Peyer's patch (tissue), 4 donors: ENCODE measurements around the gene DNHD1. TPM values are rescaled to one million over a fixed set of nuclear protein-coding genes. Genes with fewer than 3 reads are reported as not detected.

Source experiments
- DNase-seq, 3 donors: peaks; one replicate each; pipeline ENCODE4 v3.0.0-alpha.2; 2017 to 2019
- H3K27ac ChIP-seq, 4 donors: fragments of 200-600 bp; sonication (generic); one replicate each; pipeline ENCODE4 v1.5.1; 2016 to 2019
- H3K27me3 ChIP-seq, 2 donors: fragments of 200-600 bp; sonication (generic); one replicate each; pipeline ENCODE4 v1.5.1; 2019
- H3K36me3 ChIP-seq, 3 donors: fragments of 200-600 bp; sonication (generic); one replicate each; pipeline ENCODE4 v1.5.1; 2016 to 2019
- H3K4me1 ChIP-seq, 4 donors: fragments of 200-600 bp; sonication (generic); one replicate each; pipeline ENCODE4 v1.5.1; 2016 to 2019
- H3K4me3 ChIP-seq, 4 donors: fragments of 200-600 bp; sonication (generic); 1 replicate in 3 of 4; 2 replicates in 1 of 4; pipeline ENCODE4 v1.5.1; 2016 to 2019; ENCODE audit warnings: mild to moderate bottlenecking in 1 of 4
- H3K9me3 ChIP-seq, 4 donors: fragments of 200-600 bp; sonication (generic); one replicate each; pipeline ENCODE4 v1.5.1; 2016 to 2019; ENCODE audit warnings: mild to moderate bottlenecking in 1 of 4
- CTCF ChIP-seq, 6 experiments: fragments of 450-650 bp in 4 of 6; fragments of 200-600 bp in 2 of 6; sonication (generic) in 1 of 6; IDR thresholded peaks; one replicate each; pipeline ENCODE4 v1.5.1; 2017 to 2019; ENCODE audit warnings: antibody characterized with exemption in 6 of 6, mild to moderate bottlenecking in 3 of 6, moderate library complexity in 1 of 6
- POLR2A ChIP-seq, 2 donors: fragments of 450-650 bp; IDR thresholded peaks; one replicate each; pipeline ENCODE4 v1.5.1; 2017; ENCODE audit warnings: antibody characterized with exemption in 2 of 2, mild to moderate bottlenecking in 2 of 2, moderate library complexity in 2 of 2
- total RNA-seq, 4 donors: library from RNA; depleted of rRNA; stranded (reverse); fragments of >200 nt; gene quantifications; one replicate each; pipeline ENCODE4 v1.1.0, GENCODE V29; 2016

Gene DNHD1
- total RNA-seq, 4 donors from 2014 or later: 23.5 to 64.4 (median 52.0) TPM

GRCh38 chr11:6608726-6609501 lies 111.8 kb downstream of the DNHD1 start:
- TF ChIP-seq POLR2A (IDR thresholded peaks at IDR 0.05) (no peak), CTCF (IDR thresholded peaks at IDR 0.05) (no peak)
- peak in 2 of 3 donors; percentile 15 to 41 for DNase-seq
- Histone ChIP-seq H3K27me3 (no peaks in the 10 kb centered on the region), H3K27ac (peak overlapping the region in 3 of 4 donors; percentile 68 to 91 (median 89)), H3K4me3 (no peak overlapping the region), H3K4me1 (peaks cover 0 to 70% (median 18%) of the 10 kb centered on the region in 4 donors), H3K9me3 (no peaks in the 10 kb centered on the region), H3K36me3 (peaks cover 0 to 35% (median 3%) of the 10 kb centered on the region in 3 donors)

GRCh38 chr11:6609502-6610015 lies 112.5 kb downstream of the DNHD1 start:
- Histone ChIP-seq H3K9me3 (no peaks in the 10 kb centered on the region), H3K27ac (peak overlapping the region in 2 of 4 donors; percentile 89 to 91), H3K27me3 (no peaks in the 10 kb centered on the region), H3K4me1 (peaks cover 0 to 70% (median 18%) of the 10 kb centered on the region in 4 donors), H3K36me3 (peaks cover 0 to 36% (median 3%) of the 10 kb centered on the region in 3 donors), H3K4me3 (no peak overlapping the region)
- TF ChIP-seq CTCF (IDR thresholded peaks at IDR 0.05): no peak
- no peak for TF ChIP-seq POLR2A (IDR thresholded peaks at IDR 0.05)
- peak in 1 of 3 donors; percentile 2 for DNase-seq

DNA sequence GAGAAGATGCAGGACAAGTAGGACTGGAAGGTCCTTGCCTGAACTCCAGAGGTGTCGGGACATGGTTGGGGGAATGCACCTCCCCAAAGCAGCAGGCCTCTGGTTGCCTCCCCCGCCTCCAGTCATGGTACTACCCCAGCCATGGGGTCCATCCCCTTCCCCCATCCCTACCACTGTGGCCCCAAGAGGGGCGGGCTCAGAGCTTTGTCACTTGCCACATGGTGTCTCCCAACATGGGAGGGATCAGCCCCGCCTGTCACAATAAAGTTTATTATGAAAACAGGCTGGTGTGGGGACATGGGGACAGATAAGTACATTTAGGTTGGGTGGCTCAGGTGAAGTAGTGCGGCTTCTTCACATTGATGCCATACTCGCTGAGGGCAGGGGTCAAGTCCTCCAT lies 113.5 kb downstream of the DNHD1 start:
- peaks cover 0 to 47% (median 3%) of the 10 kb centered on the region in 3 donors for H3K36me3 ChIP-seq
- no peaks in the 10 kb centered on the region for H3K9me3 ChIP-seq
- peaks cover 0 to 60% (median 16%) of the 10 kb centered on the region in 4 donors for H3K4me1 ChIP-seq
- no peaks in the 10 kb centered on the region for H3K27me3 ChIP-seq
- peak overlapping the region in 1 of 4 donors; percentile 71 for H3K4me3 ChIP-seq
- DNase-seq: peak in 1 of 3 donors; percentile 45
- H3K27ac ChIP-seq: peak overlapping the region in 3 of 4 donors; percentile 93 to 99 (median 94)
- TF ChIP-seq POLR2A (IDR thresholded peaks at IDR 0.05) (no peak), CTCF (IDR thresholded peaks at IDR 0.05) (no peak)

DNA sequence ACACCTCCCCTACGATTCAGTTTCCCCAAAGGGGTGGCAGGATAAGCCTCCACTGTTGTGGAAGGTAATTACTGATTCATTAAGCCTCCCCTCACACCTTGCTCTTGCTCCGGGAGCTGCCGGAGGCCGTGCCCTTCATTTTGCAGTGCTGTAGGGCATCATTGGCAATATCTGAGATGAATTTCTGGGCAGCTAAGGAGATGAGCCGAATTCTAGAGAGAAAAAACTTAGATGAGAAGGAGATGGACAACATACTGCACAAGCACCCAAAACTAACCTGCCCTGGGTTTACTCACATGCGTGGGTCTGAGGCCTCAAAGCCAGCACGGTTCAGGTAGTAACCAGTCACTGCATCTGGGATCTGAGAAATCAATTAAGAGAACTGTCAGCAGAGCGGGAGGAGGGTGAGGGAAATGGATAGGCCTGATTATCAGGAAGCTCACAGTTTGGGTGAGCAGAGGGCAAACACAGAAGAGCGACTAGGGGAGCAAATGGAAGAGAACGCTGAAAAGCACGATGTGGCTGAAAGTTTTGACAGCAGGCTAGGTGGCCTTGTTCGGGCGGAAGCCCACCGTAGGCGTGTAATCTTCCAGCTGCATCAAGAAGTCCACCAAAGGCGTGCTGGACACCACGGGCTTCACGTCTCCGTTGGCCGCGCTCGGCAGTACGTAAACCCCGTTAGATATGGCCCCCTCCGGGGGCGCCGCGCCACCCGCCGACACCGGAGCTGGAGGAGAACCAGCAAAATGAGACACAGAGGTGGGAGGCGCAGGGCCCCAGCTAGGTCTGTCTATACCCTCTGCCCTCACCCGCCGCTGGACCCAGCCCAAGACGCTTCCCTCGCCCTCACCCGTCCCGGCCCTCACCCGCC lies 114.2 kb downstream of the DNHD1 start:
- no peak for TF ChIP-seq POLR2A (IDR thresholded peaks at IDR 0.05)
- Histone ChIP-seq H3K4me3 (peak overlapping the region; percentile 71 to 99 (median 86)), H3K9me3 (no peaks in the 10 kb centered on the region), H3K4me1 (peaks cover 0 to 52% (median 13%) of the 10 kb centered on the region in 4 donors), H3K36me3 (peaks cover 0 to 54% (median 3%) of the 10 kb centered on the region in 3 donors), H3K27ac (peak overlapping the region; percentile 93 to 99 (median 94)), H3K27me3 (no peaks in the 10 kb centered on the region)
- DNase-seq: peak in 2 of 3 donors; percentile 28 to 63

DNA sequence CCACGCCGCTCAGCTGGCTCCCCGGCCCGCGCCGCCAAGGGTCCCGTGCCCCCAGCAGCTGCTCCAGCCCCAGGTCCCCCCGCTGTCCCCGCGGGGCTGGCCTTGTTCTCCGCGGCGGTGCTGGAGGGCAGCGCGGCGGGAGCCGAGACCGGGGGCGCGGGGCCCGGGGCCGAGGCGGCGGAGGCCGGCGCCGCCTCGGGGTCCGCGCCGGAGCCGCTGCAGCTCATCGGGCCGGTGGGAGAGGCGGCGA lies 114.8 kb downstream of the DNHD1 start:
- no peak for DNase-seq
- Histone ChIP-seq H3K36me3 (peaks cover 0 to 57% (median 3%) of the 10 kb centered on the region in 3 donors), H3K9me3 (no peaks in the 10 kb centered on the region), H3K4me3 (peak overlapping the region; percentile 71 to 99 (median 86)), H3K4me1 (peaks cover 0 to 47% (median 7%) of the 10 kb centered on the region in 4 donors), H3K27ac (peak overlapping the region; percentile 93 to 99 (median 94)), H3K27me3 (no peaks in the 10 kb centered on the region)
- TF ChIP-seq POLR2A (IDR thresholded peaks at IDR 0.05): no peak
- no peak for TF ChIP-seq CTCF (IDR thresholded peaks at IDR 0.05)
